AG09319 (cell line): Measurements from ENCODE around the gene PDGFA.

Experiments used
- DNase-seq: peaks from one replicate; pipeline ENCODE4 v3.0.0-alpha.2; 2010; ENCODE audit warnings: low read depth; ENCODE audit errors: extremely low read depth
- CTCF ChIP-seq: IDR thresholded peaks from 2 replicates; pipeline ENCODE4 v1.5.1; 2011; ENCODE audit warnings: low read depth, mild to moderate bottlenecking, inconsistent platforms, low read length, moderate library complexity

PDGFA gene

GRCh38 chr7:539731-540411 is 20.2 kb upstream of the PDGFA start:
- no peak for TF ChIP-seq CTCF
- no peak for DNase-seq

GRCh38 chr7:538764-539685 is 19.4 kb upstream of the PDGFA start:
- no peak for TF ChIP-seq CTCF
- no peak for DNase-seq

- no peak for TF ChIP-seq CTCF
- DNase-seq: peak; percentile 82
Observed at GRCh38 chr7:537911-538634, 18.4 kb upstream of the PDGFA start.

GRCh38 chr7:536231-536630 is 16.6 kb upstream of the PDGFA start:
- no peak for DNase-seq
- no peak for TF ChIP-seq CTCF

GRCh38 chr7:534959-535358 is 15.3 kb upstream of the PDGFA start:
- no peak for TF ChIP-seq CTCF

GRCh38 chr7:534075-534474 is 14.4 kb upstream of the PDGFA start:
- DNase-seq: no peak
- TF ChIP-seq CTCF: no peak

More at GRCh38 chr7:534959-535358, 15.3 kb upstream of the PDGFA start:
- no peak for DNase-seq
